CD4-positive, alpha-beta memory T cell (primary cell): ENCODE results near the gene RECK. TPM values are rescaled to one million over a fixed set of nuclear protein-coding genes. Genes with fewer than 3 reads are reported as not detected.
A peak's percentile ranks its signal among the peaks of the same experiment; 100 is the strongest.

Experiments
- CTCF ChIA-PET: fragments of 350-600 bp; sonication (Branson Sonifier 250); formaldehyde crosslinking; loops from one replicate; lab custom pipeline; 2021; ENCODE audit warnings: inconsistent platforms; ENCODE audit not compliant: partially characterized antibody; lab: Charles Lee
- POLR2A ChIA-PET: fragments of 350-600 bp; sonication (Branson Sonifier 250); formaldehyde crosslinking; loops from one replicate; lab custom pipeline; 2021; ENCODE audit not compliant: partially characterized antibody; lab: Charles Lee
- DNase-seq, 5 donors: peaks; one replicate each; pipeline versions ENCODE4 v3.0.0 to v3.0.0-alpha.2; 2020 to 2022; ENCODE audit warnings: mixed read lengths in 1 of 5
- H3K27ac ChIP-seq: one replicate; pipeline ENCODE4 v1.7.0; 2013; ENCODE audit warnings: low read depth, low read length
- H3K27me3 ChIP-seq: 2 replicates; pipeline ENCODE4 v1.7.0; 2013; ENCODE audit warnings: mild to moderate bottlenecking, low read length, moderate library complexity; ENCODE audit not compliant: insufficient read depth
- H3K36me3 ChIP-seq: 2 replicates; pipeline ENCODE4 v1.7.0; 2013; ENCODE audit warnings: mild to moderate bottlenecking, low read length, moderate library complexity; ENCODE audit not compliant: insufficient read depth
- H3K4me1 ChIP-seq: 2 replicates; pipeline ENCODE4 v1.7.0; 2013; ENCODE audit warnings: mild to moderate bottlenecking, low read length, moderate library complexity; ENCODE audit not compliant: insufficient read depth
- H3K4me3 ChIP-seq, 2 donors: one replicate each; pipeline ENCODE4 v1.7.0; 2013; ENCODE audit warnings: low read length in 2 of 2, mild to moderate bottlenecking in 1 of 2
- H3K9me3 ChIP-seq, 2 donors: one replicate each; pipeline ENCODE4 v1.7.0; 2013; ENCODE audit warnings: low read length in 2 of 2, control low read depth in 1 of 2; ENCODE audit not compliant: control insufficient read depth in 1 of 2
- H3K27ac Mint-ChIP-seq, 7 donors: one replicate each; pipeline ENCODE4 v1.8.0; 2020 to 2021; ENCODE audit warnings: mixed read lengths in 7 of 7, mild to moderate bottlenecking in 6 of 7, inconsistent platforms in 3 of 7, moderate library complexity in 3 of 7
- H3K27me3 Mint-ChIP-seq, 2 donors: one replicate each; pipeline ENCODE4 v1.8.0; 2020 to 2021; ENCODE audit warnings: mixed read lengths in 2 of 2
- H3K36me3 Mint-ChIP-seq, 2 donors: one replicate each; pipeline ENCODE4 v1.8.0; 2020 to 2021; ENCODE audit warnings: mixed read lengths in 2 of 2, inconsistent platforms in 1 of 2, mild to moderate bottlenecking in 1 of 2
- H3K4me1 Mint-ChIP-seq, 4 donors: one replicate each; pipeline ENCODE4 v1.8.0; 2020 to 2021; ENCODE audit warnings: mixed read lengths in 4 of 4, mild to moderate bottlenecking in 1 of 4
- H3K4me3 Mint-ChIP-seq, 8 donors: one replicate each; pipeline ENCODE4 v1.8.0; 2020 to 2021; ENCODE audit warnings: mixed read lengths in 8 of 8, mild to moderate bottlenecking in 7 of 8, moderate library complexity in 6 of 8, inconsistent platforms in 3 of 8
- H3K9me3 Mint-ChIP-seq, 8 donors: one replicate each; pipeline ENCODE4 v1.8.0; 2020 to 2021; ENCODE audit warnings: mixed read lengths in 8 of 8, mild to moderate bottlenecking in 5 of 8, inconsistent platforms in 3 of 8, moderate library complexity in 1 of 8
- intact Hi-C: fragments of 100-400 bp; cut with micrococcal nuclease; formaldehyde crosslinking; loops from one replicate; pipeline ENCODE4 v1.15.1; 2023
- polyA plus RNA-seq, 2 donors: library from polyadenylated mRNA; unstranded; fragments of 300-500 nt; fragmentation: Illumina TruSeq; gene quantifications; one replicate each; pipeline ENCODE4 v1.2.3, GENCODE V29; 2021
- total RNA-seq, 2 experiments: library from RNA; stranded (reverse); gene quantifications; one replicate each; pipeline ENCODE4 v1.2.3, GENCODE V29; 2021

The RECK gene
- total and polyA plus RNA-seq, 4 experiments from 2014 or later, result 12.1 to 26.9 (median 14.4) TPM

GRCh38 chr9:36140086-36141084 is 103.7 kb downstream of the RECK start:
- no peaks in the 10 kb centered on the region for H3K9me3 ChIP-seq
- H3K4me3 Mint-ChIP-seq, result peak overlapping the region; percentile 52 to 97 (median 94)
- intact Hi-C loops, result loop anchor here (1.0 kb wide), 1 partner anchor 10 kb away; no protein-coding TSS in a partner anchor
- peaks cover 12 to 40% of the 10 kb centered on the region in 2 donors for H3K36me3 Mint-ChIP-seq
- no peaks in the 10 kb centered on the region for H3K27me3 Mint-ChIP-seq
- peak overlapping the region in 1 of 2 donors; percentile 21 for H3K4me3 ChIP-seq
- H3K27ac ChIP-seq, result peak overlapping the region; percentile 50
- peaks cover 69 to 93% (median 86%) of the 10 kb centered on the region in 4 donors for H3K4me1 Mint-ChIP-seq
- peak overlapping the region; percentile 89 to 97 (median 92) for H3K27ac Mint-ChIP-seq
- no peaks in the 10 kb centered on the region for H3K27me3 ChIP-seq
- no peaks in the 10 kb centered on the region for H3K36me3 ChIP-seq
- CTCF ChIA-PET, result interaction anchor here (0.7 to 9.9 kb wide), 7 partner anchors 9 to 38 kb away, joined by 3 to 100 read pairs (median 5); partner anchors contain the start of gene CCIN
- H3K4me1 ChIP-seq, result peaks cover 93% of the 10 kb centered on the region
- peak; percentile 50 to 64 (median 55) for DNase-seq
- peaks cover 0 to 3% (median 2%) of the 10 kb centered on the region in 8 donors for H3K9me3 Mint-ChIP-seq
- POLR2A ChIA-PET, result interaction anchor here (0.5 to 9.3 kb wide), 6 partner anchors 8 to 1067 kb away, joined by 3 to 159 read pairs (median 4); partner anchors contain the start of gene CLTA

GRCh38 chr9:36141288-36141687 is 104.6 kb downstream of the RECK start:
- Histone ChIP-seq H3K27ac (peak overlapping the region; percentile 73), H3K4me3 (no peak overlapping the region), H3K9me3 (peaks cover 0 to 7% of the 10 kb centered on the region in 2 donors), H3K4me1 (peaks cover 94% of the 10 kb centered on the region), H3K36me3 (no peaks in the 10 kb centered on the region), H3K27me3 (no peaks in the 10 kb centered on the region)
- no peak for DNase-seq
- H3K36me3 Mint-ChIP-seq, result peaks cover 21 to 49% of the 10 kb centered on the region in 2 donors
- POLR2A ChIA-PET, result interaction anchor here (0.6 to 9.3 kb wide), 5 partner anchors 7 to 50 kb away, joined by 3 to 159 read pairs (median 3); partner anchors contain the start of gene CLTA
- intact Hi-C loops, result no loop called here
- H3K4me1 Mint-ChIP-seq, result peaks cover 75 to 94% (median 91%) of the 10 kb centered on the region in 4 donors
- CTCF ChIA-PET, result interaction anchor here (1.0 to 9.9 kb wide), 4 partner anchors 10 to 39 kb away, joined by 4 to 100 read pairs (median 4); partner anchors contain the start of gene CCIN
- H3K27me3 Mint-ChIP-seq, result no peaks in the 10 kb centered on the region
- peak overlapping the region; percentile 89 to 97 (median 92) for H3K27ac Mint-ChIP-seq
- peak overlapping the region; percentile 36 to 97 (median 83) for H3K4me3 Mint-ChIP-seq
- H3K9me3 Mint-ChIP-seq, result peaks cover 0 to 11% (median 8%) of the 10 kb centered on the region in 8 donors

GRCh38 chr9:36141761-36142160 is 105.0 kb downstream of the RECK start:
- no peak for DNase-seq
- Mint-ChIP-seq H3K4me1 (peaks cover 77 to 99% (median 94%) of the 10 kb centered on the region in 4 donors), H3K27me3 (no peaks in the 10 kb centered on the region), H3K4me3 (peak overlapping the region; percentile 36 to 97 (median 92)), H3K36me3 (peaks cover 23 to 51% of the 10 kb centered on the region in 2 donors), H3K27ac (peak overlapping the region; percentile 78 to 98 (median 95)), H3K9me3 (peaks cover 0 to 13% (median 8%) of the 10 kb centered on the region in 8 donors)
- H3K4me1 ChIP-seq, result peaks cover 99% of the 10 kb centered on the region
- H3K27ac ChIP-seq, result peak overlapping the region; percentile 73
- peaks cover 0 to 7% of the 10 kb centered on the region in 2 donors for H3K9me3 ChIP-seq
- intact Hi-C loops, result no loop called here
- ChIA-PET POLR2A (interaction anchor here (0.6 to 9.3 kb wide), 5 partner anchors 7 to 39 kb away, joined by 3 to 159 read pairs (median 11); no protein-coding TSS in a partner anchor), CTCF (interaction anchor here (1.0 to 9.9 kb wide), 6 partner anchors 9 to 133 kb away, joined by 4 to 100 read pairs (median 4); partner anchors contain the start of gene CCIN)
- H3K4me3 ChIP-seq, result peak overlapping the region in 1 of 2 donors; percentile 58
- H3K27me3 ChIP-seq, result no peaks in the 10 kb centered on the region
- no peaks in the 10 kb centered on the region for H3K36me3 ChIP-seq

- H3K36me3 ChIP-seq, result no peaks in the 10 kb centered on the region
- peak overlapping the region; percentile 73 for H3K27ac ChIP-seq
- Mint-ChIP-seq H3K27ac (peak overlapping the region; percentile 95 to 100 (median 98)), H3K9me3 (peaks cover 0 to 13% (median 8%) of the 10 kb centered on the region in 8 donors), H3K27me3 (no peaks in the 10 kb centered on the region), H3K4me1 (peaks cover 80 to 100% (median 97%) of the 10 kb centered on the region in 4 donors), H3K36me3 (peaks cover 32 to 52% of the 10 kb centered on the region in 2 donors), H3K4me3 (peak overlapping the region; percentile 88 to 97 (median 92))
- H3K27me3 ChIP-seq, result no peaks in the 10 kb centered on the region
- CTCF ChIA-PET, result interaction anchor here (1.2 to 9.9 kb wide), 6 partner anchors 8 to 134 kb away, joined by 4 to 100 read pairs (median 8); partner anchors contain the start of gene CLTA
- POLR2A ChIA-PET, result interaction anchor here (0.6 to 9.3 kb wide), 4 partner anchors 6 to 48 kb away, joined by 3 to 159 read pairs (median 24); no protein-coding TSS in a partner anchor
- H3K4me1 ChIP-seq, result peaks cover 100% of the 10 kb centered on the region
- H3K4me3 ChIP-seq, result peak overlapping the region; percentile 50 to 58
- peaks cover 0 to 7% of the 10 kb centered on the region in 2 donors for H3K9me3 ChIP-seq
- intact Hi-C loops, result no loop called here
- DNase-seq, result no peak
These were observed 106.0 kb downstream of the RECK start for GRCh38 chr9:36142510-36143244.

- Mint-ChIP-seq H3K36me3 (peaks cover 34 to 53% of the 10 kb centered on the region in 2 donors), H3K9me3 (peaks cover 0 to 13% (median 8%) of the 10 kb centered on the region in 8 donors), H3K4me1 (peaks cover 79 to 100% (median 96%) of the 10 kb centered on the region in 4 donors), H3K27ac (peak overlapping the region; percentile 95 to 100 (median 98)), H3K4me3 (peak overlapping the region; percentile 88 to 97 (median 92)), H3K27me3 (no peaks in the 10 kb centered on the region)
- no peak for DNase-seq
- intact Hi-C loops, result no loop called here
- CTCF ChIA-PET, result interaction anchor here (1.7 to 9.9 kb wide), 5 partner anchors 8 to 47 kb away, joined by 5 to 100 read pairs (median 9); partner anchors contain the start of gene CLTA
- H3K27me3 ChIP-seq, result no peaks in the 10 kb centered on the region
- peaks cover 0 to 7% of the 10 kb centered on the region in 2 donors for H3K9me3 ChIP-seq
- POLR2A ChIA-PET, result interaction anchor here (1.9 to 9.3 kb wide), 5 partner anchors 5 to 47 kb away, joined by 6 to 159 read pairs (median 16); partner anchors contain the start of gene CLTA
- H3K4me3 ChIP-seq, result peak overlapping the region; percentile 50 to 58
- no peaks in the 10 kb centered on the region for H3K36me3 ChIP-seq
- H3K4me1 ChIP-seq, result peaks cover 100% of the 10 kb centered on the region
- peak overlapping the region; percentile 73 for H3K27ac ChIP-seq
These were observed 106.5 kb downstream of the RECK start for GRCh38 chr9:36143245-36143641.
